HEK293 (cell line): ENCODE measurements around the gene GNS.

Source experiments
- CTCF ChIA-PET: fragments of 350-600 bp; formaldehyde crosslinking; extraction: SDS; loops from one replicate; lab custom pipeline; 2021; ENCODE audit warnings: antibody characterized with exemption; lab: Yijun Ruan, JAX
- POLR2A ChIA-PET: fragments of 300-600 bp; formaldehyde crosslinking; extraction: SDS; loops from one replicate; lab custom pipeline; 2020; ENCODE audit warnings: antibody characterized with exemption, inconsistent platforms; lab: Yijun Ruan, JAX
- H3K27ac ChIP-seq: fragments of 200-500 bp; sonication (Bioruptor generic); 2 replicates; pipeline ENCODE4 v1.5.1; 2014; ENCODE audit warnings: low read depth, low read length, control low read depth, inconsistent platforms; ENCODE audit errors: extremely low read depth
- H3K36me3 ChIP-seq, 2 experiments: fragments of 200-500 bp in 1 of 2; sonication (Bioruptor generic) in 1 of 2; 1 replicate in 1 of 2; 2 replicates in 1 of 2; pipeline ENCODE4 v1.5.1; 2014 to 2017; ENCODE audit warnings: inconsistent platforms in 2 of 2, low read length in 2 of 2; ENCODE audit not compliant: control insufficient read depth in 2 of 2, insufficient read depth in 1 of 2
- H3K4me1 ChIP-seq: fragments of 200-500 bp; sonication (Bioruptor generic); 2 replicates; pipeline ENCODE4 v1.5.1; 2014; ENCODE audit warnings: mild to moderate bottlenecking, low read length, inconsistent platforms; ENCODE audit not compliant: control insufficient read depth, insufficient read depth
- H3K4me3 ChIP-seq: 2 replicates; pipeline ENCODE4 v1.5.1; 2011; ENCODE audit warnings: low read depth, mild to moderate bottlenecking, control low read depth, low read length, moderate library complexity
- H3K9me3 ChIP-seq: fragments of 200-500 bp; sonication (Bioruptor generic); 2 replicates; pipeline ENCODE4 v1.5.1; 2014; ENCODE audit warnings: low read depth, low read length, inconsistent platforms; ENCODE audit not compliant: control insufficient read depth, insufficient read depth
- HOXC10 ChIP-seq: sonication (generic); formaldehyde crosslinking; IDR thresholded peaks from 2 replicates; pipeline ENCODE4 v1.8.1; 2023; ENCODE audit warnings: mild to moderate bottlenecking, missing genetic modification reagents
- IKZF3 ChIP-seq: fragments of 450-650 bp; IDR thresholded peaks from 2 replicates; pipeline ENCODE4 v1.5.0; 2018; ENCODE audit warnings: missing biosample characterization, mild to moderate bottlenecking, missing genetic modification characterization, moderate library complexity
- KLF1 ChIP-seq: fragments of 450-650 bp; formaldehyde crosslinking; IDR thresholded peaks from 2 replicates; pipeline ENCODE4 v1.5.1; 2016; ENCODE audit warnings: missing biosample characterization, missing genetic modification characterization
- MYNN ChIP-seq: fragments of 450-650 bp; formaldehyde crosslinking; IDR thresholded peaks from 2 replicates; pipeline ENCODE4 v1.5.1; 2016; ENCODE audit warnings: missing biosample characterization, missing genetic modification characterization, borderline replicate concordance
- OSR2 ChIP-seq: fragments of 450-650 bp; formaldehyde crosslinking; IDR thresholded peaks from 2 replicates; pipeline ENCODE4 v1.5.1; 2016; ENCODE audit warnings: missing biosample characterization, missing genetic modification characterization
- PRDM1 ChIP-seq: fragments of 450-650 bp; formaldehyde crosslinking; IDR thresholded peaks from 2 replicates; pipeline ENCODE4; 2016; ENCODE audit warnings: missing biosample characterization, missing genetic modification characterization
- TRIM28 ChIP-seq: IDR thresholded peaks from 2 replicates; pipeline ENCODE4 v1.6.1; 2011; ENCODE audit warnings: low read length, control low read depth, borderline replicate concordance
- WT1 ChIP-seq: fragments of 450-650 bp; formaldehyde crosslinking; IDR thresholded peaks from 2 replicates; pipeline ENCODE4 v1.5.1; 2016; ENCODE audit warnings: missing biosample characterization, missing genetic modification characterization
- ZBTB1 ChIP-seq: fragments of 450-650 bp; formaldehyde crosslinking; IDR thresholded peaks from 2 replicates; pipeline ENCODE4 v1.5.1; 2016; ENCODE audit warnings: missing biosample characterization, missing genetic modification characterization
- ZBTB21 ChIP-seq: fragments of 450-650 bp; formaldehyde crosslinking; IDR thresholded peaks from 2 replicates; pipeline ENCODE4 v1.5.1; 2017; ENCODE audit warnings: missing biosample characterization, missing genetic modification characterization
- ZFHX2 ChIP-seq: fragments of 450-650 bp; formaldehyde crosslinking; conservative IDR thresholded peaks from 2 replicates; pipeline ENCODE4 v1.5.1; 2016; ENCODE audit warnings: missing biosample characterization, missing genetic modification characterization
- ZNF2 ChIP-seq: fragments of 450-650 bp; formaldehyde crosslinking; IDR thresholded peaks from 2 replicates; pipeline ENCODE4 v1.5.1; 2016; ENCODE audit warnings: missing biosample characterization, missing genetic modification characterization
- ZNF223 ChIP-seq: fragments of 450-650 bp; formaldehyde crosslinking; IDR thresholded peaks from 2 replicates; pipeline ENCODE4 v1.5.1; 2016; ENCODE audit warnings: missing biosample characterization, missing genetic modification characterization
- ZNF24 ChIP-seq: fragments of 450-650 bp; formaldehyde crosslinking; IDR thresholded peaks from 2 replicates; pipeline ENCODE4 v1.5.1; 2016; ENCODE audit warnings: missing biosample characterization, missing genetic modification characterization
- ZNF266 ChIP-seq: fragments of 450-650 bp; formaldehyde crosslinking; IDR thresholded peaks from 2 replicates; pipeline ENCODE4 v1.5.1; 2016; ENCODE audit warnings: missing biosample characterization, missing genetic modification characterization, low read depth
- ZNF350 ChIP-seq: fragments of 450-650 bp; formaldehyde crosslinking; IDR thresholded peaks from 2 replicates; pipeline ENCODE4 v1.5.0; 2017; ENCODE audit warnings: missing biosample characterization, mild to moderate bottlenecking, missing genetic modification characterization
- ZNF366 ChIP-seq: fragments of 450-650 bp; formaldehyde crosslinking; conservative IDR thresholded peaks from 2 replicates; pipeline ENCODE4 v1.5.1; 2016; ENCODE audit warnings: missing biosample characterization, missing genetic modification characterization
- ZNF433 ChIP-seq: fragments of 450-650 bp; formaldehyde crosslinking; IDR thresholded peaks from 2 replicates; pipeline ENCODE4 v1.5.1; 2016; ENCODE audit warnings: missing biosample characterization, missing genetic modification characterization, low read depth
- ZNF473 ChIP-seq: fragments of 450-650 bp; formaldehyde crosslinking; IDR thresholded peaks from 2 replicates; pipeline ENCODE4 v1.5.1; 2017; ENCODE audit warnings: missing biosample characterization, missing genetic modification characterization
- ZNF48 ChIP-seq: fragments of 450-650 bp; formaldehyde crosslinking; IDR thresholded peaks from 2 replicates; pipeline ENCODE4 v1.5.1; 2016; ENCODE audit warnings: missing biosample characterization, missing genetic modification characterization
- ZNF664 ChIP-seq: fragments of 450-650 bp; formaldehyde crosslinking; IDR thresholded peaks from 2 replicates; pipeline ENCODE4 v1.5.1; 2016; ENCODE audit warnings: missing biosample characterization, missing genetic modification characterization
- ZNF707 ChIP-seq: fragments of 450-650 bp; formaldehyde crosslinking; IDR thresholded peaks from 2 replicates; pipeline ENCODE4 v1.5.1; 2016; ENCODE audit warnings: missing biosample characterization, missing genetic modification characterization
- ZNF76 ChIP-seq: fragments of 450-650 bp; formaldehyde crosslinking; IDR thresholded peaks from 2 replicates; pipeline ENCODE4; 2016; ENCODE audit warnings: low read depth, missing biosample characterization, missing genetic modification characterization, borderline replicate concordance
- ZNF843 ChIP-seq: fragments of 450-650 bp; formaldehyde crosslinking; IDR thresholded peaks from 2 replicates; pipeline ENCODE4 v1.5.1; 2016; ENCODE audit warnings: missing biosample characterization, missing genetic modification characterization
- ZXDB ChIP-seq: fragments of 450-650 bp; formaldehyde crosslinking; IDR thresholded peaks from 2 replicates; pipeline ENCODE4 v1.5.1; 2016; ENCODE audit warnings: missing biosample characterization, missing genetic modification characterization
- TF ChIP-seq, protein P1 (sequence below): fragments of 450-650 bp; formaldehyde crosslinking; IDR thresholded peaks from 2 replicates; pipeline ENCODE4 v1.5.1; 2016; ENCODE audit warnings: missing biosample characterization, missing genetic modification characterization
- TF ChIP-seq, protein P2 (sequence below): fragments of 450-650 bp; formaldehyde crosslinking; IDR thresholded peaks from 2 replicates; pipeline ENCODE4 v1.5.1; 2016; ENCODE audit warnings: missing biosample characterization, missing genetic modification characterization
- TF ChIP-seq, protein P3 (sequence below): fragments of 450-650 bp; formaldehyde crosslinking; IDR thresholded peaks from 2 replicates; pipeline ENCODE4 v1.5.1; 2016; ENCODE audit warnings: missing biosample characterization, missing genetic modification characterization
- TF ChIP-seq, protein P4 (sequence below): fragments of 450-650 bp; formaldehyde crosslinking; IDR thresholded peaks from 2 replicates; pipeline ENCODE4 v1.5.1; 2017; ENCODE audit warnings: missing biosample characterization, missing genetic modification characterization
- TF ChIP-seq, protein P5 (sequence below): fragments of 450-650 bp; formaldehyde crosslinking; IDR thresholded peaks from 2 replicates; pipeline ENCODE4 v1.5.1; 2017; ENCODE audit warnings: missing biosample characterization, missing genetic modification characterization

Gene GNS

DNA sequence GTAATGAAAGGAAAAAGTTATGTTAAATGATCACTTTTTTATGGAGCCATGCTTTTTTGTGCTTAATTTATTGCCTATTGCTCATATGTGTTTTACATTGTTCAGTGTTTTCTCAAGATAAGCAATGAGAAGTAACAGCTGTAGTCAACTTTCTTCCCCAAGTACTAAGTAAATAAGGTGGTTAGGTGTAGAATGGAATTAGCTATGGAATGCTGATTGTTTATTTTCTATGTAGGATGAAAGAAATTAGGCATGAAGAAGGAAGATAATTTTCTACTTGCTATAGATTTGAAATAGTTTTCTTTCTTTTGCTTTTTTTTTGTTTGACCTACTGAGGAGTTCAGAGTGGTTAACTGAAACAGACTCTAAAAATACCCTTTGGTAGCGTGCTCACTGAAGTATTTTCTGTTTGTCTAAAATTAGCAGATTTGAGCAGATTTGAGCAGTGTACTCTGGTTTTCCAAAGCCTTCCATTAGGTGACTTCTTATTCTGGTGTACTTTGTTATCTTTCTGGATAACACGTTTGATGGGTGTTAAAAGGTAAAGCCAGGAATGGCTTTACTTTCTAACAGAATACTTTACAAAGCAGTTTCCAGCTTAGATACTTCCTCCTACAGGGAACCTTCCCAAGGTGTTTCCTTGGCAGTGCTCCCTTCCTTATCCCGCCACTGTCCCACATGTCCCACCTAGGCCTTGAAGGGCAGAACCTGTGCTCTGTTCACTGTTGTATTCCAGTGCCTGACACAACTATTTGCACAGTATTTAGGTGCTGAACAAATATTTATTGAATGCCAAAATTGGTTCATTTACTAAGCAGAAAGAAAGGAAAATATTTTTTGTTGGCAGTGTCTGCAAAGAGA lies 92.9 kb downstream of the GNS start:
- no peaks in the 10 kb centered on the region for H3K9me3 ChIP-seq
- peaks cover 42% of the 10 kb centered on the region for H3K4me1 ChIP-seq
- no peak overlapping the region for H3K4me3 ChIP-seq
- POLR2A ChIA-PET, result interaction anchor here (1.1 kb wide), 1 partner anchor 13 kb away, joined by 5 read pairs; no protein-coding TSS in a partner anchor
- CTCF ChIA-PET, result interaction anchor here (0.6 to 1.1 kb wide), 3 partner anchors 29 to 1237 kb away, joined by 4 to 6 read pairs (median 5); no protein-coding TSS in a partner anchor
- peak overlapping the region; percentile 47; the same call in 1 of the 2 replicates for H3K27ac ChIP-seq
- H3K36me3 ChIP-seq, result no peaks in the 10 kb centered on the region
- peak; percentile 37; the same call in 1 of the 2 replicates for TF ChIP-seq IKZF3 (tag by site-specific recombination)
- TF ChIP-seq, protein P1, sequence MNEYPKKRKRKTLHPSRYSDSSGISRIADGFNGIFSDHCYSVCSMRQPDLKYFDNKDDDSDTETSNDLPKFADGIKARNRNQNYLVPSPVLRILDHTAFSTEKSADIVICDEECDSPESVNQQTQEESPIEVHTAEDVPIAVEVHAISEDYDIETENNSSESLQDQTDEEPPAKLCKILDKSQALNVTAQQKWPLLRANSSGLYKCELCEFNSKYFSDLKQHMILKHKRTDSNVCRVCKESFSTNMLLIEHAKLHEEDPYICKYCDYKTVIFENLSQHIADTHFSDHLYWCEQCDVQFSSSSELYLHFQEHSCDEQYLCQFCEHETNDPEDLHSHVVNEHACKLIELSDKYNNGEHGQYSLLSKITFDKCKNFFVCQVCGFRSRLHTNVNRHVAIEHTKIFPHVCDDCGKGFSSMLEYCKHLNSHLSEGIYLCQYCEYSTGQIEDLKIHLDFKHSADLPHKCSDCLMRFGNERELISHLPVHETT (tag by site-specific recombination), result peak; percentile 67; the same call in 1 of the 2 replicates
- no peak for TF ChIP-seq ZNF473 (tag by site-specific recombination)
- TF ChIP-seq, protein P2, sequence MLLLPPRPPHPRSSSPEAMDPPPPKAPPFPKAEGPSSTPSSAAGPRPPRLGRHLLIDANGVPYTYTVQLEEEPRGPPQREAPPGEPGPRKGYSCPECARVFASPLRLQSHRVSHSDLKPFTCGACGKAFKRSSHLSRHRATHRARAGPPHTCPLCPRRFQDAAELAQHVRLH (tag by site-specific recombination), result no peak
- peak; percentile 56; the same call in 1 of the 2 replicates for TF ChIP-seq ZNF2
- peak; percentile 55; the same call in 1 of the 2 replicates for TF ChIP-seq ZNF24 (tag by site-specific recombination)
- 0 out of 2 replicates have a peak, but pooled peaks have one; percentile 20 for TF ChIP-seq ZNF366 (tag by site-specific recombination)
- TF ChIP-seq ZBTB21 (tag by site-specific recombination), result no peak
- TF ChIP-seq ZNF223 (tag by site-specific recombination), result no peak
- peak; percentile 89 for TF ChIP-seq ZNF843
- peak; percentile 90 for TF ChIP-seq OSR2 (tag by site-specific recombination)
- peak; percentile 67 for TF ChIP-seq WT1 (tag by site-specific recombination)
- no peak for TF ChIP-seq ZFHX2 (tag by site-specific recombination)
- TF ChIP-seq ZNF433, result no peak
- TF ChIP-seq, protein P3, sequence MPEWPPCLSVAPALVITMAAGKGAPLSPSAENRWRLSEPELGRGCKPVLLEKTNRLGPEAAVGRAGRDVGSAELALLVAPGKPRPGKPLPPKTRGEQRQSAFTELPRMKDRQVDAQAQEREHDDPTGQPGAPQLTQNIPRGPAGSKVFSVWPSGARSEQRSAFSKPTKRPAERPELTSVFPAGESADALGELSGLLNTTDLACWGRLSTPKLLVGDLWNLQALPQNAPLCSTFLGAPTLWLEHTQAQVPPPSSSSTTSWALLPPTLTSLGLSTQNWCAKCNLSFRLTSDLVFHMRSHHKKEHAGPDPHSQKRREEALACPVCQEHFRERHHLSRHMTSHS (tag by site-specific recombination), result 0 out of 2 replicates have a peak, but pooled peaks have one; percentile 46
- TF ChIP-seq ZNF76 (tag by site-specific recombination), result no peak
- no peak for TF ChIP-seq ZNF350 (tag by site-specific recombination)
- TF ChIP-seq ZNF707 (tag by site-specific recombination), result no peak
- TF ChIP-seq PRDM1 (tag by site-specific recombination), result peak; percentile 92
- TF ChIP-seq ZNF48, result no peak
- no peak for TF ChIP-seq TRIM28
- TF ChIP-seq HOXC10 (CRISPR knock-in tag), result no peak
- TF ChIP-seq ZXDB (tag by site-specific recombination), result peak; percentile 88
- TF ChIP-seq KLF1 (tag by site-specific recombination), result no peak
- TF ChIP-seq MYNN (tag by site-specific recombination), result no peak
- TF ChIP-seq, protein P4, sequence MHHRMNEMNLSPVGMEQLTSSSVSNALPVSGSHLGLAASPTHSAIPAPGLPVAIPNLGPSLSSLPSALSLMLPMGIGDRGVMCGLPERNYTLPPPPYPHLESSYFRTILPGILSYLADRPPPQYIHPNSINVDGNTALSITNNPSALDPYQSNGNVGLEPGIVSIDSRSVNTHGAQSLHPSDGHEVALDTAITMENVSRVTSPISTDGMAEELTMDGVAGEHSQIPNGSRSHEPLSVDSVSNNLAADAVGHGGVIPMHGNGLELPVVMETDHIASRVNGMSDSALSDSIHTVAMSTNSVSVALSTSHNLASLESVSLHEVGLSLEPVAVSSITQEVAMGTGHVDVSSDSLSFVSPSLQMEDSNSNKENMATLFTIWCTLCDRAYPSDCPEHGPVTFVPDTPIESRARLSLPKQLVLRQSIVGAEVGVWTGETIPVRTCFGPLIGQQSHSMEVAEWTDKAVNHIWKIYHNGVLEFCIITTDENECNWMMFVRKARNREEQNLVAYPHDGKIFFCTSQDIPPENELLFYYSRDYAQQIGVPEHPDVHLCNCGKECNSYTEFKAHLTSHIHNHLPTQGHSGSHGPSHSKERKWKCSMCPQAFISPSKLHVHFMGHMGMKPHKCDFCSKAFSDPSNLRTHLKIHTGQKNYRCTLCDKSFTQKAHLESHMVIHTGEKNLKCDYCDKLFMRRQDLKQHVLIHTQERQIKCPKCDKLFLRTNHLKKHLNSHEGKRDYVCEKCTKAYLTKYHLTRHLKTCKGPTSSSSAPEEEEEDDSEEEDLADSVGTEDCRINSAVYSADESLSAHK (tag by site-specific recombination), result no peak; the same call in 1 of the 2 replicates
- TF ChIP-seq ZBTB1 (tag by site-specific recombination), result no peak; the same call in 1 of the 2 replicates
- no peak for TF ChIP-seq ZNF266 (tag by site-specific recombination)
- TF ChIP-seq, protein P5, sequence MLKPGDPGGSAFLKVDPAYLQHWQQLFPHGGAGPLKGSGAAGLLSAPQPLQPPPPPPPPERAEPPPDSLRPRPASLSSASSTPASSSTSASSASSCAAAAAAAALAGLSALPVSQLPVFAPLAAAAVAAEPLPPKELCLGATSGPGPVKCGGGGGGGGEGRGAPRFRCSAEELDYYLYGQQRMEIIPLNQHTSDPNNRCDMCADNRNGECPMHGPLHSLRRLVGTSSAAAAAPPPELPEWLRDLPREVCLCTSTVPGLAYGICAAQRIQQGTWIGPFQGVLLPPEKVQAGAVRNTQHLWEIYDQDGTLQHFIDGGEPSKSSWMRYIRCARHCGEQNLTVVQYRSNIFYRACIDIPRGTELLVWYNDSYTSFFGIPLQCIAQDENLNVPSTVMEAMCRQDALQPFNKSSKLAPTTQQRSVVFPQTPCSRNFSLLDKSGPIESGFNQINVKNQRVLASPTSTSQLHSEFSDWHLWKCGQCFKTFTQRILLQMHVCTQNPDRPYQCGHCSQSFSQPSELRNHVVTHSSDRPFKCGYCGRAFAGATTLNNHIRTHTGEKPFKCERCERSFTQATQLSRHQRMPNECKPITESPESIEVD (tag by site-specific recombination), result peak; percentile 98
- TF ChIP-seq ZNF664 (tag by site-specific recombination), result peak; percentile 58; the same call in 1 of the 2 replicates
